SK-N-MC (cell line): ENCODE results near the gene HSP90AB1.

ENCODE experiments used
- EZH2 ChIP-seq: fragments of 200-600 bp; sonication (generic); IDR thresholded peaks from one replicate; pipeline ENCODE4 v1.6.1; 2017; ENCODE audit warnings: antibody characterized with exemption
- FOXP2 ChIP-seq: optimal IDR thresholded peaks from 2 replicates; pipeline ENCODE3; 2011; ENCODE audit warnings: mild to moderate bottlenecking, moderate library complexity; ENCODE audit not compliant: insufficient read depth; ENCODE audit errors: extremely low read length, control extremely low read depth
- POLR2AphosphoS5 ChIP-seq: IDR thresholded peaks from 2 replicates; pipeline ENCODE4 v1.6.1; 2012; ENCODE audit warnings: mild to moderate bottlenecking, low read depth, low read length, borderline replicate concordance

DNA sequence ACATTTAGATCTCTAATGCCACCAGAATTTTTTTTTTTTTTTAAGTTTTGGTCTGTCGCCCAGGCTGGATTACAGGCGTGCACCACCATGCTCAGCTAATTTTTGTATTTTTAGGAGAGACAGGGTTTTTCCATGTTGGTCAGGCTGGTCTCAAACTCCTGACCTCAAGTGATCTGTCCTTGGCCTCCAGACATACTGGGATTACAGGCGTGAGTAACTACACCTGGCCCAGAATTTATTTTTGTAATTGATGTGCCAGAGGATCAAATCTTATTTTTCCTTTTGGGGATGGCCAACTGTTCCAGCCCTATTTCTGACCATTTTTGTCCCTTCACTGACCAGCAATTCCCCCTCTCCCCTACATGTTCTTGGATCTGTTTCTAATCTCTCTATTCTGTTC lies 48.2 kb upstream of the HSP90AB1 start:
- TF ChIP-seq POLR2AphosphoS5 (no peak), EZH2 (no peak), FOXP2 (no peak)
